ENCODE data around the gene CTDP1. TPM values are rescaled to one million over a fixed set of nuclear protein-coding genes. Genes with fewer than 3 reads are reported as not detected.
"Not testable (repeated sequence)": the region's sequence is repeated elsewhere in the genome, so short reads cannot be mapped to it uniquely, and the experiment has no call there.

The CTDP1 gene
- total and polyA plus RNA-seq, 4 donors, result 18.8 to 30.5 (median 21.7) TPM

DNA sequence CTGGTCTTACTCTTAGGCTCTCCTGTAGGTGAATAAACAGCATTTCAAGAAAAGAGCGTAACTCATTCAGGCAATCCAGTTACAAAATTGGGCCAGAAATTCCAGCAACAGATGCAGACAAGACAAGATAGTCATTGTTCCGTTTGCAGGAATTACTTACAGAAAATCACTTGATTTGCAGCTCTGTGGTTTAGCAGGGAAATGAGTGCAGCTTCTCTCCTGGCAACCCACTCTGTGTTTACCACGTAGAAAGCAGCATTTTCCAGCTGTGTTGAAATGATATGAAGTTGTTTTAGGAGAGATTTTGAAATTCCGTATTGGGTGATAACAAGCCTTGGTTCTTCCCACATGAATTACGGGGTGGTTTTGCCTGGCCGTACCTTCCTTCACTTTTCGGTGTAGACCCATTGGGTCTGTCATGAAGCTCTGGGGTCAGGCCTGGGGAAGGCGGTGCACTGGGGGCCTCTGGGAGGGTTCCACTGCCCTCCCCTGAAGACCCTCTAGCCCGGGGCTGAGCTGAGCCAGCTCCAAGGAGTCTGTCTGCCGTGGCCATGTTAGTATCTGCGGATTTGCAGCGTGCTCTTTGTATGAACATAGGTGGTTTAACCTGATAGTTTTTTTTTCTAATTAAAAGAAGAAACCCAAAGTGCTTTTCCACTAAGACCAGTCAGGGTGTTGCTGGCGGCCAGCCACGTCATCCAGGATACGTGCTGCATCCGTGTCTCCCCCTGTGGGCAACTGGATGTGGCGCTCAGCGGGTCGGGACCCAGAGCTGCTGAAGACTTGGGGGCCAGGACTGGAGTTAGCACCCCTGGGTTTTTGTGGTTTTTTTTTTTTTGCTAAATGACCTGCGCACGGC is 59.2 kb downstream of the CTDP1 start:
- TF ChIP-seq CTCF (IDR thresholded peaks at IDR 0.05; ENCODE audit: control extremely low read depth, extremely low read depth), result no peak
- peak; percentile 44 for ATAC-seq (ENCODE audit: insufficient read depth, low FRiP score)
- H3K9me3 ChIP-seq (ENCODE audit: control insufficient read depth in 4 of 4, insufficient read depth in 3 of 4, low read length in 3 of 4), result peaks cover 0 to 54% (median 0%) of the 10 kb centered on the region in 4 donors
- 91% methylated on average over 21 of the region's 21 CpGs for WGBS, 2 donors
- peaks cover 0 to 20% (median 4%) of the 10 kb centered on the region in 5 donors for H3K4me1 ChIP-seq (ENCODE audit: control insufficient read depth in 5 of 5, insufficient read depth in 5 of 5, low read length in 5 of 5)
- peak overlapping the region in 1 of 2 donors; percentile 67 for H3K27ac ChIP-seq (ENCODE audit: low read depth in 1 of 2, low read length in 1 of 2)
- peaks cover 7 to 58% (median 11%) of the 10 kb centered on the region in 4 donors for H3K36me3 ChIP-seq (ENCODE audit: control insufficient read depth in 4 of 4, insufficient read depth in 4 of 4, low read length in 4 of 4)
- no peak overlapping the region for H3K9ac ChIP-seq (ENCODE audit: insufficient read depth in 1 of 2, low read length in 2 of 2)
- DNase-seq, result peak; percentile 32 to 89 (median 82)
- no peaks in the 10 kb centered on the region for H3K27me3 ChIP-seq (ENCODE audit: control insufficient read depth in 3 of 3, insufficient read depth in 3 of 3, low read length in 2 of 3)
- H3K4me3 ChIP-seq, result no peak overlapping the region

- H3K9ac ChIP-seq (ENCODE audit: insufficient read depth in 1 of 2, low read length in 2 of 2), result no peak overlapping the region
- DNase-seq (no peak), ATAC-seq (ENCODE audit: insufficient read depth, low FRiP score) (no peak)
- H3K36me3 ChIP-seq (ENCODE audit: control insufficient read depth in 4 of 4, insufficient read depth in 4 of 4, low read length in 4 of 4), result peaks cover 7 to 58% (median 10%) of the 10 kb centered on the region in 4 donors
- H3K4me1 ChIP-seq (ENCODE audit: control insufficient read depth in 5 of 5, insufficient read depth in 5 of 5, low read length in 5 of 5), result peaks cover 0 to 16% (median 3%) of the 10 kb centered on the region in 5 donors
- H3K9me3 ChIP-seq (ENCODE audit: control insufficient read depth in 4 of 4, insufficient read depth in 3 of 4, low read length in 3 of 4), result peaks cover 0 to 51% (median 0%) of the 10 kb centered on the region in 4 donors
- TF ChIP-seq CTCF (IDR thresholded peaks at IDR 0.05; ENCODE audit: control extremely low read depth, extremely low read depth), result no peak
- WGBS, 2 donors, result 95% methylated on average over 15 of the region's 15 CpGs
- H3K27ac ChIP-seq (ENCODE audit: low read depth in 1 of 2, low read length in 1 of 2), result no peak overlapping the region
- H3K4me3 ChIP-seq, result no peak overlapping the region
- no peaks in the 10 kb centered on the region for H3K27me3 ChIP-seq (ENCODE audit: control insufficient read depth in 3 of 3, insufficient read depth in 3 of 3, low read length in 2 of 3)
These were observed 59.8 kb downstream of the CTDP1 start for GRCh38 chr18:79739440-79739778.

GRCh38 chr18:79740047-79740446 is 60.4 kb downstream of the CTDP1 start:
- not testable (repeated sequence) for H3K4me3 ChIP-seq; DNase-seq; H3K9ac ChIP-seq (ENCODE audit: insufficient read depth in 1 of 2, low read length in 2 of 2); H3K27me3 ChIP-seq (ENCODE audit: control insufficient read depth in 3 of 3, insufficient read depth in 3 of 3, low read length in 2 of 3); H3K27ac ChIP-seq (ENCODE audit: low read depth in 1 of 2, low read length in 1 of 2); ATAC-seq (ENCODE audit: insufficient read depth, low FRiP score)
- WGBS, 2 donors, result 94 to 97% methylated on average over 16 to 20 of the region's 27 CpGs
- Histone ChIP-seq H3K4me1 (ENCODE audit: control insufficient read depth in 5 of 5, insufficient read depth in 5 of 5, low read length in 5 of 5) (peaks cover 0 to 12% (median 0%) of the 10 kb centered on the region in 5 donors), H3K9me3 (ENCODE audit: control insufficient read depth in 4 of 4, insufficient read depth in 3 of 4, low read length in 3 of 4) (peaks cover 0 to 52% (median 0%) of the 10 kb centered on the region in 4 donors), H3K36me3 (ENCODE audit: control insufficient read depth in 4 of 4, insufficient read depth in 4 of 4, low read length in 4 of 4) (peaks cover 5 to 58% (median 9%) of the 10 kb centered on the region in 4 donors)

DNA sequence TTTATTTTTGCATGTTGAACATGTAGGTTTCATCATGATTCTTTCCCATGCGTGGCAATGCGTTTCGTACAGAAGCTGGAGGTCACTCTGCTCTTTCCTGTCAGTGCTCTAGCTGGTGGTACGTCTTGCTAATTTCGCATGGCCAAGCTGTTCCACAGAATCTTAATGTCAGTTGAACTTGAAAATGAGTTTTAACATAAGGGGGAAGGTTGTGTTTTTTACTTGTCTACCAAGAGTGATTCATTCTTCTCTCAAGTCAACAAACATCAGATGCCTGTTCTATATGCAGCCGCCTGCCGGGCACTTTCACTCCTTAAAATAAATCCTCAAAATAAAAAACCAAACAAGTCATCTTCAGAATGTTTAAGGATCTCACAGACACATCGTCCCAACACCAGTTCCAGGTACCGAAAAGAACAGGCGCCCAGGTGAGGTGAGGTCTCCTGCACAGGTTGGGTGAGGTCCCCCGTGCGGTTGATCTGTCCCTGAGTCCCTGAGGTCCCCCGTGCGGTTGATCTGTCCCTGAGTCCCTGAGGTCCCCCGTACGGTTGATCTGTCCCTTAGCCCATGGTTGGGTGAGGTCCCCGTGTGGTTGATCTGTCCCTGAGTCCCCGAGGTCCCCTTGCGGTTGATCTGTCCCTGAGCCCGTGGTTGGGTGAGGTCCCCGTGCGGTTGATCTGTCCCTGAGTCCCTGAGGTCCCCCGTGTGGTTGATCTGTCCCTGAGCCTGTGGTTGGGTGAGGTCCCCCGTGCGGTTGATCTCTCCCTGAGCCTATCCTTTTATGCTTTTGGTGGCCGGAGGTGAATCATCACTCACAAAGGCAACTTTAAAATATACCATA is 61.1 kb downstream of the CTDP1 start:
- Histone ChIP-seq H3K36me3 (ENCODE audit: control insufficient read depth in 4 of 4, insufficient read depth in 4 of 4, low read length in 4 of 4) (peaks cover 5 to 51% (median 9%) of the 10 kb centered on the region in 4 donors), H3K27ac (ENCODE audit: low read depth in 1 of 2, low read length in 1 of 2) (no peak overlapping the region)
- 95% methylated on average over 26 of the region's 26 CpGs for WGBS, 2 donors

More for the DNA sequence above, 61.1 kb downstream of the CTDP1 start:
- Histone ChIP-seq H3K4me1 (ENCODE audit: control insufficient read depth in 5 of 5, insufficient read depth in 5 of 5, low read length in 5 of 5) (peaks cover 0 to 12% (median 0%) of the 10 kb centered on the region in 5 donors), H3K27me3 (ENCODE audit: control insufficient read depth in 3 of 3, insufficient read depth in 3 of 3, low read length in 2 of 3) (no peaks in the 10 kb centered on the region), H3K9ac (ENCODE audit: insufficient read depth in 1 of 2, low read length in 2 of 2) (no peak overlapping the region), H3K9me3 (ENCODE audit: control insufficient read depth in 4 of 4, insufficient read depth in 3 of 4, low read length in 3 of 4) (peaks cover 0 to 46% (median 0%) of the 10 kb centered on the region in 4 donors), H3K4me3 (no peak overlapping the region)
- TF ChIP-seq CTCF (IDR thresholded peaks at IDR 0.05; ENCODE audit: control extremely low read depth, extremely low read depth), result no peak
- DNase-seq, result no peak
- ATAC-seq (ENCODE audit: insufficient read depth, low FRiP score), result no peak

Data from lung (tissue), 12 donors.